Embryonic facial prominence (tissue), 1 donor: ENCODE measurements around the gene COMMD10.

ENCODE experiments used
- DNase-seq: peaks from one replicate; pipeline ENCODE4 v3.0.0-alpha.2; 2016; ENCODE audit errors: extremely low spot score

Gene COMMD10

DNA sequence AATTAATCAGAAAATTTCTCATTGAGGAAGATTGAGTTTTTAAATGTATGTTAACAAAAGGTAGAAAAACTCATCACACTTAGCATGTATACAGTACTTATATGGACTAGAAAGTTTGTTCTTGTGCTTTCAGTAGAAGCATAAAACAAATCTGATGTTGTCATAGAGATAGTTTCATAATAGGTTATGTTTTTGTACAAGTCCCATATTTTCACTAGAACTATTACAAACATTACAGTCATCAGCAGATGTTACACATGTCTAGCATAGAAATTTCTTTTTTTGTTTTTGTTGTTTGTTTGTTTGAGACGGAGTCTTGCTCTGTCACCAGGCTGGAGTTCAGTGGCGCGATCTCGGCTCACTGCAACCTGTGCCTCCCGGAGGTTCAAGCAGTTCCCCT is 131.4 kb downstream of the COMMD10 start:
- DNase-seq = no peak

DNA sequence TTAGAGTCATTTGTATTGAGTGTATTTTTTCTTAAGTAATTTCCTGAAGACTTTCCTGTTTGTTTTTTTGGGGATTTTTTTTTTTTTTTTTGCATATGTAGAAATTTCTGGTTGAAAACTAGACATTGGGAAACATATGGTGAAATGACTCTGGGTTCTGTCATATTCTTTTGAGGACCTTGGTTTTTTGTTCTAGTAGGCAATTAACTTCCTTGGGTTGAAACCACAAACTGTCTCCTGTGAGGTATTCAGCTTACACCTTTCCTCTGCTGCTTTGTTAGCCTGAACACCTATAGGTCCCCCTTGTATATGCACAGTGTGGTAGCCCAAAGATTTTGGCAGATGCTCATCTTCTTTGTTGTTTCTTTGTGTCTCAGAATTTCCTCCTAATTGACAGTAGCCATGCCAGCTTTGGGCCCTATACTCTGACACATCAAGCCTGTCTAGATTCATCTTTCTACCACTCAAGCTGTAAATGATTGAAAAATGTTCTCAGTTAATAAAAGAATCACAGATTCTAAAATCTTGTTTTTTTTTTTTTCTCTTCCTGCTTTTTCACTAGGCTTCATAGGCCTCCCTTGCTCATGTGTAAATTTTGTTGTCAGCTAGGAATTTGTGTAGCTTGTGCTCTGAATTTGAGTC is 140.6 kb downstream of the COMMD10 start:
- DNase-seq = no peak

DNA sequence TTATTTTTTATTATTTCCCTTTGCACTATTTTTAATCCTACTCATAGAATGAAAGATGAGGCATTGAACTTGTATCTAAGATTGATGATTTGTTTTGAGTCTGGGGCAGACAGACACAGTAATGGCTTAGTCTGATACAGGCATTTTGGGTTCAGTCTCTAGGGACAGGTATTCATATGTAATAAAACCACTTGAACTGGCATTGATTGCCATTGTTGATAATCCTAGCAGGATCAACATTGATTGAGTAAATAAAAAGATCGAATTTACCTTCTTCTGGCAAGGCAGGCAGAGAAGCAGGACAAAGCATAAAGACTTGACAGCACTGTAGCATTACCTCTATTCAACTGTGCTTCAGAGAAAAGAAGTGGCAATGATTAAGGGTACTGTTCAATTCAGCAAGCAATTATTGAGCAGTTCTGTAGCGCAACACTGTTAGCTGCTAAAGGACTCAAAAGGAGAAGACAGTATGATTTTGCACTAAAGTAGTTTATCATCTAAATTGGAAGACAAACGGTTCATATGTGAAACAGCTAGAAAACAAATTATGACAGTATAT is 144.4 kb downstream of the COMMD10 start:
- no peak for DNase-seq

DNA sequence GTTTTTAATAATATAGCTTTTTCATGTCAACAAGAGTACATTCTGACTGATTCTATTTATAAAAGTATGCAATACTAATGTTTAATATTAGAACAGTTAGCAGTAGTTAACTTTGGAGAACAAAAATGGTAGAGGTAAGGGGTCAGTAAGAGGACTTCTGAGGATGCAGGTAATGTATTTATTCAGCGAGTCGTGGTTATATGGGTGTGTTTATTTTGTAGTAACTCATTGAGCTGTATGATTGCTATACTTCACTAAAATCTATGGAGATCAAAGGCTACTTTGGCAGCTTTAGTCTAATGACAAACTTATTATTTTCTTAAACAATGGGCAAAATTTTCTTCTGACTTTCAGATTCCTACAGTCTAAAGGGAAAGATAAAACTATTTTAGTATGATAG is 146.5 kb downstream of the COMMD10 start:
- no peak for DNase-seq

DNA sequence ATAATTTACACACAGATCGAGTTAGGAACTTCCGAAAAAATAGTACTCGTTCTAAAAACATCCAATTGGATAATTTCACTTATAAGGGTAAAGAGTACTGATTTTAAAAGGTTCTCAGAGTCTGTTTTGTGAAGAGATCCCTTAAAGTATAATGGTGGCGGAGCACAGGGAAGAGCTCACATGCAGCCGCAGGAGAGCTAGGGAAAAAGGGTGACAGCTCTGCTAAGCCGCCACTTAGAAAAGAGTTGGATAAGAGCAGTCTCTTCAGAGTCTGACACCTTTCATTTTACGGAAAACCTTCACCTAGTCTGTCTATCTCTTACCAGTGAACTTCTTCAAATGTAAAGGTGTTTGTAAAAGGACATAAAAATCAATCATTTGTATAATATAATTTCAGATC is 149.9 kb downstream of the COMMD10 start:
- no peak for DNase-seq

DNA sequence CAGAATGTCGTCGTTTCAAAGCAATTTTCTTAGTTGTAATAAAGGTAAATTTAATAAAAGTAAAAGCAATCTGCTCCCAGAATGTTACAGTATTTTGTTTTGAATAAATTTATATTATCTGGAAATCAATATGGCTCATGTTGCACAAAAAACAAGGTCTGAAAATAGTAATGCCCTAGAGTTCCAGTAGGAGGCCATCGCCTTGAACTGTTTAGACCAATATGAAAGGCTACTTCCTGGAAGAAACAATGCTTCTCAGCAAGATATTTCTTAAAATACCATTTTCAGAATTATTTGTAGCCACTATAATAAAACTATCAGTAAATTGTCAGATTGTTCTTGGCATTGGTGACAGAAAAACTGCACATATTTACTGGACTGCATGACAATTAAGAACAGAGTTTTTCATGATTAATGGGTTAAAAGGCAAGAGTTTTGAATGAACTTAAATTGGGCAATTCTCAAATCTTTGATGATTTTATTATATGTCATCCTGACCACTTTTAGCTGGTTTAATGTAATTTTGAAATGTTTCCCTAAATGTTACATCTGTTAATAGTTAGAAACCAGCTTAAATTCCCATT is 153.2 kb downstream of the COMMD10 start:
- no peak for DNase-seq

DNA sequence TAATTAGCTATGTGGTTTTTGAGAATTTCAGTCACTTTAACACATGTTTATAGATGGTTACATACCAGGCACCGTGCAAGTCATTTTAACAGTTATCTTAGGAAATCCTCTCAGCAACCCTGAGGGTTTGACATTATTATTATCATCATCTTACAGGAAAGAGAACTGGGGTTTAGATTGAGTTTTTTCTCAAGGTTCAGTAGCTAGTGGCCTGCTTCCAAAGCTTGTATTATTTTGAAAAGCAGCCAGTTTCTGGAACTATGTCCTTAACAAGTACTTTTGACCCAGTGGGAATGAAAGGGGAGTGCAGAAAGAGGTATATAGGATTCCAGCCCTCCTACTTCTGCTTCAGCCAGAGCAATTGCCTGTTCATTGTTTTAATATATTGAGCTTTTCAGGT is 157.5 kb downstream of the COMMD10 start:
- DNase-seq = no peak

DNA sequence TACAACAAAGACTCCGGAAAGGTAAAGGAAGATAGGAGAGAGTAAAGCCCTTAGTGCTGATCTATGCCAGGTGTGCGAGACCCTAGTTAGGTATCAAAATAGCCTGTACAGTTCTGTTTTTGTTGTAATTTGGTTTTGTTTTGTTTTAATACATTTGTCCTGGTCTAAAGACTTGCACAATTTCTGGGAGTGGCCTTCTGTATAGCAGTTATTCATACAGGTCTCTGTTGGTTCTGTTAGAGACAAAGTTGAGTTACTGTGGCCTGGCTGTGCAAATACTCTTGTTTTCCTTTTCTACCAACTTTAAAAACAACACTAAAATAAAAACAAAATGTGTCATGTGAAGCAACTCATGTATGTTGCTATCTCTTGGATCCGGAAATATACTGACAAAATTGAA is 163.6 kb downstream of the COMMD10 start:
- DNase-seq = no peak

DNA sequence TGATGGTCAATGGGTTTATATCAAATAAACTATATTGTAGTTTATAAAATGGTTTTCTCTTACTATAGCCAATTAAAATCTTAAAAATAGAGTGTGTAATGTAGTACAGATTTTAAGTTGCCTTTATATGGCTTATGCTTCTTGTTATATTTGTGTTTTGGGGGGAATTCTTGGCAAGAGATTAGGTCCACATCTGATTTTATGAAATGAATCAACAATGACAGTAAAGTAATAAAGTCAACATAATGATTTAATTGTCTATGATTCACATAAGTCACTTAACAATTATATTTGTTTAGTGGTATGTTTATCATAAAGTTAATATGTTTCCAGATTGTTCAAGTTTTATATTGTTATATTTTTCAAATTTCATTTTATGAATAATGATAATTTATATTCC is 164.8 kb downstream of the COMMD10 start:
- DNase-seq = no peak

DNA sequence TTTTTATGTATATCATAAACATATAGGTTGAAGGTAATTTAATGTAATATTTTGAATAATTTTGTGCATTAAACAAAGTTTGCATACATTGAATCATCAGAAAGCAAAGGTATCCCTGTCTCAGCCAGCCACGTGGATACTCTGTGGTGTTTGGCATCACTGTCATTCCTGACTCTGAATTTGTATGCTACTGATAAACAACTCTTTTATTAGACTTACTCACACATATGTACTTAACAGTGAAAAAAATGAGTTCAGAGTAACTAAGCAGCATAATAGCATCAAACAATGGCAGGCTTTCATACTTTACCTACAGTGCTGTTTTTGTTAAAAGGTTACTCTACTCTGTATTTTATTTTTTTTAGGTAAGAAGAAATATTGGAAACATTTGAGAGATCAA is 171.9 kb downstream of the COMMD10 start:
- DNase-seq = no peak

DNA sequence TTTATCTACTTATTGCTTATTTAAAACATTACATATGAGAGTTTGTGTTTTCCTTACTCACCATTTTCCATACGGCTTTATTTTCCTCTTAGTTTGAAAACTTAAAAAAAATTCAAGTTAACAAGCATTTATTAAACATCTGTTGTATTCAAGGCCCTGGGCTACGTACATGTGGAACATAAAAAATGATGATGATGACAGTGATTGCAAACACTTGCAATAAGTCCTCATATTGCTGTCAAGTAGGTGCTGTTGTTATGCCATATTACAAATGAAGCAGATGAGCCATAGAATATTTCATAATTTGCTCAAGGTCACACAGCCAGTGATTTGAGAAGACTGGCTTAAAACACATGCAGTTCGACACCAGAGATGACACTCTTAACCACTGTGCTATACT is 180.6 kb downstream of the COMMD10 start:
- DNase-seq = no peak

DNA sequence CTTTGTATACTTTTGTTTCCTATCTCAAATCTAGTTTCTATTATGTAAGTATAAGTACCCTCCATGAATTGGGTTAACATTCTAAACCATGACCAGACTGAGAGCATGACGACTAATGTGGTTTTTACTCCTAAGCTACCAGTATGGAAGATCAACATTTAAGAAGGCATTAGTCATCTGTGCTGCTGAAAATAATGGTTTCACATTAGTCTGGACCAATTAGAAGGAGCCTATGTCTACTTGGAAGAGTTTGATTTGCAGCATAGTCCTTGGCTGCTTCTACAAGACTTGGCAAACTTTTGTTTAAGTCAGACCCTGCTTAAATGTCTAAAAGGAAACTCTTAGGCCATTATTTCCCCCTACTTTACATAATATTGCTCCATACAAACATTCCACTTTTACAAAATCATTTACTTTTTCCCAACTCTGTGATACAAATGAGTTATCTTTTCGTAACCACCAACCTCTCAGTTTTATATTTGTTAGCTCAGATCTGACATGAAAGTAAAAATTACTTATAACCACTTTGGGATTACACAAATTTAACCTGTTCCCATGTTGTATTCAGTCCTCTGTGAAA is 186.7 kb downstream of the COMMD10 start:
- DNase-seq = no peak

DNA sequence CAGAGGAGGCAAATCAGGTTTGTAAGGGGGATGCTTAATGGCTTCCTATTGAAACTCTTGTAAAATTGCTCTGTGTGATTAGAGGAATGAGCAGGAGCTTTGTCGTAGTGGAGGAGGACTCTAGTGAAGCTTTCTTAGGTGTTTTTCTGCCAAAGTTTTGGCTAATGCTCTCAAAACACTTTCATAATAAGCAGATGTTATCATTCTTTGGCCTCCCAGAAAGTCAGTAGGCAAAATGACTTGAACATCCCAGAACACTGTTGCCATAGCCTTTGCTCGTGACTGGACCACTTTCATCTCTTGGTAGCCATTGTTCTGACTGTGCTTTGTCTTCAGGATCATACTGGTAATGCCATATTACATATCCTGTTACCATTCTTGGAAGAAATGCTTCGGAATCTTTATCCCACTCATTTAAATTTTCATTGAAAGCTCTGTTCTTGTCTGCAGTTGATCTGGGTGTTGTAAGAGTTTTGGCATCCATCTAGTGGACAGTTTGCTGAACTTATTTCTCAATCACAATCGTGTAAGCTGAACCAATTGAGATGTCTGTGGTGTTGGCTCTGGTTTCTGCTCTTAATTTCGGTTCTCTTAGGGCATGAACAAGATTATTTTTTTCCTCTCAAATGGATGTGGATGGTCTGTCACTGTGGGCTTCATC is 187.6 kb downstream of the COMMD10 start:
- DNase-seq = no peak

DNA sequence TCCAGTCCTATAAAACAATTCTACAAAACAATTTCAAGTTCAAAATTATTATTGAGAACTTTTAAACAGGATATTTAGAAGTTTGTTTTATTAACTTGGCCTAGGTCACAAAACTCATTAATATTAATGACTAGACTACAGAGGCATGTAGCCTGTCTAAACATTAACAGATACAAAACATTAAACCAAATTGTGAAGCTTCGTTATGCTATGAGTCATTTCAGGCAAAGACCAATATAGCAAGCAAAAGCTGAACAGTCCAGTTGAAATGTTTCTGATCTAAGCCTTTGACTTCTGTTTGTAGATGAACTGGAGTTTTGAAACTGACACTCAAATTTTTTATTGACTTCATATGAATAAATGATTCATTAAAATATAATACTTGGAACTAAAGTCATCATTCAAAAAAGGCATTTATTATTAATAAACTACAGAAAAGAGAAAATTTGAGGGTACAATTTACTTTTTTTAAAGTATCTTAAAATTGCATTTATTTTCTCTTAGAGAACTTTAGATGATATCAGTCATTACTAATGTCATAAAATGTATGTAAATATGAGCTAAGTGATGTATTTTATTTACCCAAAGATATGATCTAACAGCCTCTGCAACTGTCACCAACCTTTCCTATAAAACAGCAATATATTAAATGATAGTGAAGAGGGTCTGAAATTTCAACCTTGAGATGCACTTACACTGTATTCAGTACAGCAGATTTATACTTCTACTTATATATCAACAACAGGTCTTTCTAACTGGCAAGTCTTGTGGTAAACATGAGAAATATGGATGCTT is 188.8 kb downstream of the COMMD10 start:
- DNase-seq = no peak

DNA sequence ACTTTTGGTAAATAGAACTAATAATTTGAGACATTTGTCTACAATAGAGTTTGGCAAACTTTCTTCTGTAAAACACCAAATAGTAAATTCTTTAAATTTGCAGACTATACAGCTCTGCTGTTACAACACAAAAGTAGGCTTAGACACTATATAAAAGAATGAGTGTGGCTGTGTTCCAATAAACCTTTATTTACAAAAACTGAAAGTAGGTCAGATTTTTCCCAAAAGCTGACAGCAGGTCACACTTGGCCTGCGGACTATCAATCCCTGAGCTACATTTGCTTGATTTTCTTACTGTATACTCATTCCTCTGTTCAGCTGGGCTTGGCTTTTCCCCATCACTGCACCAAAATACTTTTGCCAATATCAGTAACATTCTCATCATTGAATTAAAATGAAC is 189.4 kb downstream of the COMMD10 start:
- DNase-seq = no peak

DNA sequence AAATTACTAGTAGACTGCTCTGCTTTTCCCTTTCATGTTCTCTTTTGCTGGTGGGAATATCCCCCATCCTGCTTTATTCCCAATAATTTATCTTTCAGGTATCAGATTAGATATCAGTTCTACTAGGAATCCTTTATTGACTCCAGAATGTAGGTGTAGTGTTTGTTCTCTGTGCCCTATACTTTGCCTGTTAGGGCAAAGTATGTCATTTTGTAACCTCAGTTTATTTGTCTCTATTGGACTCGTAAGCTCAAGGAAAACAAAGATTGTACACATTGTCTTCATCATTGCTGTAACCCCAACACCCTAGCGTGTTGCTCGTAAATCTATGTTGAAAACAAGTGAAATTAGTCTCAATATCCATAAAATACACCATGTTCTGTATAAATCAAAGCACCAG is 190.5 kb downstream of the COMMD10 start:
- no peak for DNase-seq

DNA sequence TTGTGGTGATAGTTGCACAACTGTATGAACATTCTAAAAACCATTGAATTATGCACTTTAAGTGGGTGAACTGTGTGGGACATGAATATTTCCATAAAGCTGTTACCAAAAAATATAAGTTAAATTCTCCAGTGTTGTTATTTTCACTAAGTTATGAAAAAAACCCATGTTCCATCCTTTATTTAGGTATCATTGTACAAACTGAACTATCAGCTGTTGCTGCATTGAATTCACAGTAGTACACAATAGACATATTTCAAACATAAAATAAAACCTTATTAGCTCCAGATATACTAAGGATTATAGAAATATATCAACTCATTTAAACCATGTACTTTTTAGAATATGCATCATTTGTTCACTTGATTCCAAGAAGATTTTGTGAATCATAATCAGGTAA is 192.1 kb downstream of the COMMD10 start:
- no peak for DNase-seq

DNA sequence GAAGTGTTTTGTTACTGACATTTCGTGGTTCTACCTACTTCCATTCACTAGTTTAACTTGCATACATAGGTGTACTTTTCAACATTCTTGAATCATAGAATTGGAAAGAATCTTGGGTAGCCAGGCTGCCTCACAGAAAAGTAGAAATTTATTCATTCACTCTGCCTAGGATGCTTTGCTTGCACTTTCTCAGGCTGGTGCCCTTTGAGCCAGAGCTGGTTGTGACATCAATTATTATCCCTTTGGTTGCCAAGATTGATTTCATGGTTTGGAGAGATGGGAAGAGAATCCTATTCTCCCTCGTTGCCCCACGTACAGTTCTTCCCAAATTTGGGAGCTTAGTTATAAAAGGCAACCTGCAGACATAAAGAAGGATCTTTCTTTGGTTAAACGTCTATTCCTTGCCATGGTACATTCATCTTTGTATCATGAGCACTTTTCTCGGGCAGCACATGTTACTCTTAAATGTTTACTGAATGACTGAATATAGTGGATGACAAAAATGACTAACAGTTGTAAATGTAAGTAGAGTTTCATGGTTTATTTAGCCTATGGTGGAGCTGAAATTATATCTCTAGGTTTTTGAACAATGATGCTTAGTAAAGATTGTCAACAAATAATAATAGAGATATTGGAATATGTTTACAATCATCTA is 195.5 kb downstream of the COMMD10 start:
- DNase-seq = no peak

DNA sequence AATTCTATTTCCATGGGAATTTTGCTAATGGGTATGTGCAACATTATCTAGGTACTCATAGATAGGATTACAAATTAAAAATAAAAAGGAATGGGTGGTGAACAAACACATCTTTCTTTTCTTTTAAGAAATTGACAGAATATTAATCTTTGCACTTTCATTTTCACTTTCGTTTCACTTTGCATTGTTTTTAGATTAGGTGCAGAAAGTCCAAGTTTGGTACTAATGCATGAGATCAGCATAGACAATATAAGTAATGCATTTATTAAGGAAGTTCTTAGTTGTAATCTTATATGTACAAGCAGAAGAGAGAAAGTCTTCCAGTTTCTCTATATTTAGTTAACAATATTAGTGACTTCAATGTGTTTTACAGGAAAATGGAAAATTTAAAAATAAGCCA is 196.5 kb downstream of the COMMD10 start:
- DNase-seq = no peak

DNA sequence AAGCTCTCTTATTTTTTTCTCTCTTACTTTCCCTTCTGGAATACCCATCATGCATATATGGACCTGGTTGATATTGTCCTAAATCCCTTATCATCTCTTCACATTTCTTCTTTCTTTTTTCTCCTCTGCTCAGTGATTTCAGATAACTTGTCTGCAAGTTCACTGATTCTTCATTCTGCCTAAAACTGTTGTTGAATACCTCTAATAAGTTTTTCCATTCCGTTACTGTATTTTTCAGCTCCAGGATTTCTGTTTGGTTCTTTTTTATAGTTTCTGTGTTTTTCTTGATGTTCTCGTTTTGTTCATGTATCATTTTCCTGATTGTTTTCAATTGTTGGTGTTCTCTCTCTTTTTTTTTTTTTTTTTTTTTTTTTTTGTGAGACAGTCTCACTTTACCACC is 203.7 kb downstream of the COMMD10 start:
- DNase-seq = no peak

DNA sequence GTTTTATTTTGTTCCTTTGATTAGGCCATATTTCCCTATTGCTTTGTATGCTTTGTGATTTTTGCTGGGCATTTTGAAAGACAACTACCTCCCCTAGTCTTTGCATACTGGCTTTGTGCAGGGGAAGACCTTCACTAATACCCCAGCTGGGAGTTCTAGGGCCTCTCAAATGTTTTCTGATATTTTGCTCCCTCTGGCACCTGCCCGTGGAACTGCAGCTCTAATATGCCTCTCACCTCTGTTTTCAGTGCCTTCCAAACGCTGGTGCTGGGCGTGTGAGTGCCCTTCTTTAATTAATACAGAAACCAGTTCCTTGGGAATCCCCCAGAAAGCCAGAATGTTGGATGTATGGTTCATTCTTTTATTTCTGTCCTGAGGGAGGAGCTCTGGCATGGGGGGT is 204.5 kb downstream of the COMMD10 start:
- no peak for DNase-seq

DNA sequence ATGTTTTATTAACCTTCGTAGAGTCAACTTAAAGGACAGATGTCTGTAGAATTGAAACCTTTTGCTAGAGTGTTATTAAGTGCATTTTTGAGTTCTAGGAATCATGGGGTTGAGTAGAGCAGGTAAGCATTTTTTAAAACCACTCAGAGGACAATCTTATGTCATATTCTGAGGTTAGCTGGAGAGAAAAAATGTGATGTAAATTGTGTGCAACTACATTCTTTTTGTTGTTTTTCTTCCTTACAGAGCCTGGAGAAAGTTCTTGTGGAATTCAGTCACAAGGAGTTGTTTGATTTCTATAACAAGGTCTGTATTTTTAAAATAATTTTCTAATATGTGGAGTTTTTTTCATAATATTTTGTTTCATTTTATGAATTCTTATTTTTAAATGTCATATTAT is 206.4 kb downstream of the COMMD10 start:
- no peak for DNase-seq
